ENCODE measurements around the gene ACVR1B.
A peak's percentile ranks its signal among the peaks of the same experiment; 100 is the strongest.

- TF ChIP-seq CTCF (IDR thresholded peaks at IDR 0.05) (peak; percentile 92 to 98 (median 94)), POLR2A (IDR thresholded peaks at IDR 0.05) (peak in 1 of 2 donors; percentile 20)
These were observed 71.9 kb downstream of the ACVR1B start for GRCh38 chr12:52023182-52023975.

All from heart left ventricle (tissue), 13 donors.